Activated CD4-positive, CD25-positive, alpha-beta regulatory T cell treated with anti-CD3 and anti-CD28 coated beads, Interleukin-2, amount 50 U/mL, for 24 hours (primary cell): Measurements from ENCODE around the gene KCNK15.
"Not testable (repeated sequence)": the region's sequence is repeated elsewhere in the genome, so short reads cannot be mapped to it uniquely, and the experiment has no call there.

Source experiments
- ATAC-seq, 2 donors: fragments of 150-1000 bp; cut with Tn5 transposase; one replicate each; pipeline ENCODE4 v1.10.0; 2021; ENCODE audit warnings: mild to moderate bottlenecking in 1 of 2, moderate library complexity in 1 of 2

Gene KCNK15

GRCh38 chr20:44759595-44759994 is 13.9 kb downstream of the KCNK15 start:
- no peak for ATAC-seq

DNA sequence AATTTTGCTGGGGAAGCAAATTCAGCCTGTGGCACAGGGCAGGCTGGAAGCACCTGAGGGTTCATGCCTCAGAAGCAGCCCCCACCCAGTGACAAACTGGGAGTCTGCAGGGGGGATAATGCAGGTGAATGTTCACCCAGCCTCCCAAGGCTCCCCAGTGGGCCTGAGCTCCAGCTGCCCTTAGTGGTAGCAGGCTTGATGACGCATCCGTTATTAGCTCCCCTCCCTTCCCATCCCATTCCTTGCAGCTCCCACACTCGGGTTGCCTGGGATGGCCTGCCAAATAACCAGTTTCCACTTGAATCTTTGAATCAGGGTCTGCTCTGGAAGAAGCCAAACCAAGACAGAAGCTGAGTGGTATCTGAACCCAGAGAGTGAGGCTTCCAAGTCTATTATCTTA is 15.8 kb downstream of the KCNK15 start:
- no peak for ATAC-seq

DNA sequence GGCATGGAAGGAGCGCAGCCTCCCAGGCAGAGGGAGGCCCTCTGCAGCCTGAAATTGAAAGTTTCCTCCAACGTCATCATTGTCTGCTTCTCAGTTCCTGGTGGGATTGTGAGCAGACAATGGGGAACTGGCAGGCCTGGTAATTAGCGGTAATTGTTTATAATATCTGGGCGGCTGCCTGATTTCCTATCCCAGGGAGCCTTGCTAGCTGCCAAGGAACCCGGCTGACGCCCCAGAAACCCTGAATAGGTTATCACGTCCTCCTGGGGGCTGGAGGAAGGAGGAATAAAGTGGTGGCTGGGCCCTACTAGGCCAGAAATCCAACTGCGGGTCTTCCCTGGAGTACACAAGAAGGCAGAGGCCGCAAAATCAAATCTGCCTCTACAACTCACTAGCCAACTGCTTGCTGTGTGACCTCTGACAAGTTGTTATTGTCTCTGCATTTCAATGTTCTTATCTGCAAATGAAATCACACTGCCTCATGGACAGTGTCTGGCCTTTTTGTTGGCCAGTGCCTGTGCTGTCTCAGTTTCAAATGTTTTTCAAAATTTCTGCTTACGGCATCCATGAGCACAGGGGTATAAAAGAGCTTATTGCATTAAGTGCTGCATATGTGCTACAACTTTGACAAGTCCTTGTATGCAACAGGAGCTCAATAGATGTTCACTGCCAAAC is 16.9 kb downstream of the KCNK15 start:
- ATAC-seq = no peak

GRCh38 chr20:44763798-44764197 is 18.1 kb downstream of the KCNK15 start:
- not testable (repeated sequence) for ATAC-seq

GRCh38 chr20:44765091-44765490 is 19.4 kb downstream of the KCNK15 start:
- ATAC-seq = no peak

- no peak for ATAC-seq
Observed at GRCh38 chr20:44765701-44766347, 20.2 kb downstream of the KCNK15 start.

- no peak for ATAC-seq
Observed at GRCh38 chr20:44768256-44768655, 22.6 kb downstream of the KCNK15 start.

DNA sequence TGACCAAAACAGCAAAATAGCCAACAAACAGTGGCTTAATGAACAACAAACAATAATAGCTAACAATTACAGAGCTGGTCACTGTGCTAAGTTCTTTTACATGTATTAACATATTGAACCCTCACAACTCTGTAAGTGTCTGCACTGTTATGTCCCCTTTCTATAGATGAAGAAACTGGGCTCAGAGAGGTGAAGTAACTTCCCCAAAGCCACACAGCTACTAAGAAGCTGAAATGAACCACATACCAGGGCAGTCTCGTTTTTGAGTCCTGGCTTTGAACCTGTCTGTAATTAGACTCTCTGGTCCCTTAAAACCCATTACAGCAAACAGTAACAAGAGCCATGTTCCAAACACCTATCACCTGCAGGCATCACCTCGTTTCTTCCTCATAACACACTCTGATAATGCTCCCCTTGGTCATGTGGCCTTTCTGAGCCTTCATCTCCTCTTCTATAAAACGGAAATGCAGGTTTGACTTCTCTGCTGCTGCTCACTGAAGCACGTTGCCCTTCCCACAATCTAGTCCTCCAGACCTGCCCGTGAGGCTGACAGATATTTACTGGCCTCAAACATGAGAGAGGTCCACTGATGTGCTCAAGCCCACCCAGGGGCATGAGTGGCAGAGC is 23.3 kb downstream of the KCNK15 start:
- ATAC-seq = no peak

DNA sequence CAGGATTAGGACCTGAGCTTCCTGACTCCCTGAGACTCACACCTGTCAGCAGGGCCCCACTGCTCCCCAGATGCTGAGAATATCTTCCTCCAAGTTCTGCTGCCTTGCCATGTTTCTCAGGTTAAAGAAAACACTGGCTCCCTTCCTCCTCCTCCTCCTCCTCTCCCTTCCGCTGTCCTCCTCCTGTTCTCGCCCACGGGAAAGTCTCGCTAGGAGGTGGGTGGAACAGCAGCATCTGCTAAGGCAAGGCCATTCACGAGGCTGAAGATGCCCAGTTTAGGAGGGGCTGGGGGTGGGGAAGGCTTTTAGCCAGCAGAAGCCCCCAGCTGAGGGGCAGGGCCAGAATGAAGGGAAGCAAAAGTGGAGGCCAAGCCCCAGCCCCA is 23.8 kb downstream of the KCNK15 start:
- no peak for ATAC-seq

DNA sequence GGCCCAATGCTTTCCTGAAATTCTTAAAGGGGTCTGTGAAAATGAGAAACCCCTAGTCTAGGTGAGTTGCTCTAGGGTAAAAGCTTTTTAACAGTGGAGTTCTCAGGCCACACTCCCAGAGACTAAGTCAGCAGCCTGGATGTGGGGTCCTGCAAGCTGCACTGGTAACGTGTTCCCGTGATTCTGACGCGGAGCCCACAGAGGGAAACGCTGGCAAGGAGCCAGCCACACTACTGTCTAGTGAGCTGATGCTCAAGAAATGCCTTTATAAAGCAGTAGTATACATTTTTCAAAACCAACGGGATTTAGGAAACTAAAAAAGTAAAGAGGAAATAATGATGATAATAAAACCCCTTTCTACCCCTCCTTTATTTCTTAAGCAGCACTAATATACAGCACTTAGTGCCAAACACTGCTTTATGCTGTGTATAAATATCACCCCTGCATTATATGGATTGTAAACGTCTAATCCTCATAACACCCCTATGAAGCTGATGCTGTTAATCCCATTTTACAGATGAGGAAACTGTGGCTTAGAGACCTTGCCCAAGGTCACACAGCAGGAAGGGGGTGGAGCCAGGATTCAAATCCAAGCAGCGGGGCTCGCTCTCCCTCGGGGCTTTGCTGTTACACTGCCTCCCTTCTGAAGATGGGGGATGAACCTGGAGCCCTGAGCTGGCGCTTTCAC is 25.0 kb downstream of the KCNK15 start:
- no peak for ATAC-seq

DNA sequence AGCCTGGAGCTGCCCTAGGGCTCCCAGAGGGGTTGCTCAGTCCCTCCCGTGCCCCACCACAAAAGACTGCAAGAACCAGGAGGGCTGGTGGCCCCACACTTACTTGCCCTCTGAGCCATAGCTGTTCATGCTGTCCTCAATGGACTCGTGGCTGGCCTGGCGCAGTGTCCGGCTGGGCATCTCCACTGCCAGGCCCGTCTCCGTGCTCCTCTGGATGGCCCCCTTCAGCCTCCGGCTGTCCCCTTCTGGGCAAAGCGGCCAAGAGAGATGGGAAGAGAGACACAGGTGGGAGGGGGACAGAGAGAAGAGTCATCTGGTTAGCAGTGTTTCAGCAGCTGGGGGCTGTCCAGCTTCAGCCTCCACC is 25.5 kb downstream of the KCNK15 start:
- no peak for ATAC-seq

- ATAC-seq = no peak
Observed at GRCh38 chr20:44772636-44773035, 27.0 kb downstream of the KCNK15 start.

- ATAC-seq = no peak
Observed at GRCh38 chr20:44773070-44773829, 27.6 kb downstream of the KCNK15 start.

DNA sequence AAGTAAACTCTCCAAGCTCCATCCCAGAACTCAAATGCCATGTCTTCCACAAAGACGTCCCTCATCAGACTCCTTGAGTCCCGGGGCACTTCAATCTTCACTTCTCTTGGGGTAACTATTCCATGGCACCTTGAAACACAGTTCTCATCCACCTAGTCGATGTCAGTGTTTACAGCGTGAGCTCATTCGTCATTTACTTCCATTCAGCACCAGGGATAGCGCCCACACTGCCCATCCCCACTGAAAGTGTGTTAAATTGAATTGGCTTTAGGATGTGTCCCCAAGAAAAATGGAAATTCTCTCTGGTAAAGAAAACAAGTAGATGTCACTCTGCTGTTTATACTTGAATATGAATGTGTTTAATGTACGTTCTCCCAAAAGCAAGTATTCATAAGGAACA is 31.3 kb downstream of the KCNK15 start:
- ATAC-seq = no peak

GRCh38 chr20:44780226-44780625 is 34.6 kb downstream of the KCNK15 start:
- no peak for ATAC-seq

DNA sequence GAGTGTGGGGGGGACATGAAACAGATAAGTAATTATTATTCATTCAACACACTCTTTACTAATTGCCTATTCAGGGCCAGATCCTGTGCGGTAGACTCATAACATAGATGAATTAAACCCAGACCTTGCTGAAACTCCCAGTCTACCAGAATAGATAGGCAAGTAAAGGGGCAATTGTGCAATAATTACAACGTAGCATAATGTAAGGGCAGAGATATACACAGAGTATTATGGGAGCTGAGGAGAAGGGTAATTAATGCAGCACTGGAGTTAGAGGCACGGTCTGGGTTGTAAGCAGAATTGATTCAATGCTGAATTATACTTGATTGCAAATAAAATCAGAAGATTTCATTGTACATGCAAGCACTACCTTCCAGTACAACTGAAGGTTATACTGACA is 35.5 kb downstream of the KCNK15 start:
- ATAC-seq = no peak

GRCh38 chr20:44781791-44782190 is 36.1 kb downstream of the KCNK15 start:
- no peak for ATAC-seq

DNA sequence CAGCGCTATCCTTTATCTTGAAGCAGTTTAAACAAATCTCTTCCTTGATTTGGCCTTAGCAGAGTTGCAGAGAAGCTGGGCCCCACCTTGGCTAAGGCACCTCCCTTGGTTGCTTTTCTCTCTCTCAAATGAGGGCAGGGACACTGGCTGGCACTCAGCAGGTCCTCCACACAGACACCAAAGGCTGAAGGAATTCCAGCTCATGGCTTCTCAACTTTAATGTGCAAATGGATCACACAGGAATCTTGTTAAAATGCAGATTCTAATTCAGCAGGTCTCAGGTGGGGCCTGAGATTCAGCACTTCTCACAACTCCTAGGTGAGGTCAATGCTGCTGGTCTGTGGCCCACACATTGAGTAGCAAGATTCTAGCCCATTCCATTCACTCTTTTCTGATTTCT is 39.0 kb downstream of the KCNK15 start:
- ATAC-seq = no peak

GRCh38 chr20:44785768-44786167 is 40.1 kb downstream of the KCNK15 start:
- ATAC-seq = no peak

DNA sequence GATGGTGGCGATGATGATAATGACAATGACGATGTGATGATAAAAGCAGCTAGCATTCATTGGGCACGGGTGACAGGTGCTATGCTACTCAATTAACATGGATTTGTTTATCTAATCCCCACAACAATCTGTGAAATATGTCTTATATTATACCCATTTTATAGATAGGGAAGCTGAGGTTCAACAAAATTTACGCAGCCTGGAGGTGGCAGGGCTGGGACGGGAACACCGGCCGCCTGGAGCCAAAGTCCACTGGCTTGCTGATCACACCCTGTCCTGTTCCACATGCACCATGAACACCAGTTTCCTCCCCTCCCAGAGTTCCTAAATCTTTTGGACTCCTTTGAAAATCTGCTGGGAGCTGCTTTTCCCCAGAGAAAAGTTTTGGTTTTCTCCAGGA is 41.6 kb downstream of the KCNK15 start:
- no peak for ATAC-seq

DNA sequence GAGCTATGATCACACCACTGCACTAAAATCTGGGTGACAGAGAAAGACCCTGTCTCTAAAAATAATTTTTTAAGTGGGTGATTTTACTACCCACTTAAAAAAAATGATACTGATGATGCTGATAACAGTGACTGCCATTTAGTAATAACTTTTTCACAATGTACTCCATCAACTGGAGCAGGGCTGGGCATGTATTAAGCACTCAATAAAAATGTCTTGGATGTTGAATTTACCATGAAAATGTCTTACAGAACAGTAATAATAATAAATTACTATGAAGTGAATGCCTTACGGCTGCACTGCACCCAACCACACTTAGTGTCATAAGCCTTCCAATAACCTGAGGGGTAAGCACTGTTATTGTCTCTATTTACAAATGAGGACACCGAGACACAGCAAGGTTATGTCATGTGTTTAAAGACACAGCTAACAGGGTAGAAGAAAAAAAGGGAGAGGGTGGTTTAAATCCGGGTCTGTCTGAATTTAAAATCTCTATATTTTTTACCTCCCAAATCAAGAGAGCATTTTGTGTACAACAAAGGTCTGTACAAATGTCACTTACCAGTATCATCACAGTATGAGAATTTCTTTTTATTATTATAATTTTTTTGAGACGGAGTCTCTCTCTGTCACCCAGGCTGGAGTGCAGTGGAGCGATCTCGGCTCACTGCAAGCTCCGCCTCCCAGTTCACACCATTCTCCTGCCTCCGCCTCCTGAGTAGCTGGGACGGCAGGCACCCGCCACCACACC is 43.2 kb downstream of the KCNK15 start:
- ATAC-seq = no peak
